Body of pancreas (tissue), 4 donors: ENCODE measurements around the gene KNSTRN. TPM values are rescaled to one million over a fixed set of nuclear protein-coding genes. Genes with fewer than 3 reads are reported as not detected.
A peak's percentile ranks its signal among the peaks of the same experiment; 100 is the strongest.

ENCODE experiments used
- ATAC-seq: fragments of 150-250 bp; one replicate; pipeline ENCODE4 v1.9.1; 2016
- DNase-seq, 4 donors: peaks; one replicate each; pipeline ENCODE4 v3.0.0-alpha.2; 2019
- H3K27ac ChIP-seq, 4 donors: fragments of 200-600 bp; sonication (generic); 1 replicate in 3 of 4; 2 replicates in 1 of 4; pipeline versions ENCODE4 v1.5.1 to v1.6.1; 2016 to 2019; ENCODE audit warnings: mild to moderate bottlenecking in 1 of 4, mixed read lengths in 1 of 4, moderate library complexity in 1 of 4
- H3K27me3 ChIP-seq, 2 donors: fragments of 200-600 bp; sonication (generic); one replicate each; pipeline ENCODE4 v1.6.0; 2016; ENCODE audit warnings: mild to moderate bottlenecking in 1 of 2
- H3K36me3 ChIP-seq, 2 donors: fragments of 200-600 bp; sonication (generic); replicated peaks in 1 of 2; 2 replicates each; pipeline ENCODE4 v1.5.1; 2016; ENCODE audit warnings: low read depth in 2 of 2; ENCODE audit not compliant: insufficient read depth in 1 of 2
- H3K4me1 ChIP-seq: fragments of 200-600 bp; sonication (generic); one replicate; pipeline ENCODE4 v1.6.0; 2016
- H3K4me3 ChIP-seq, 2 donors: fragments of 200-600 bp; sonication (generic); 1 replicate in 1 of 2; 2 replicates in 1 of 2; pipeline ENCODE4 v1.5.1; 2016 to 2019
- H3K9me3 ChIP-seq, 3 donors: fragments of 200-600 bp; sonication (generic); 1 replicate in 2 of 3; 2 replicates in 1 of 3; pipeline ENCODE4 v1.5.1; 2016
- CTCF ChIP-seq, 7 experiments: fragments of 450-650 bp in 4 of 7; fragments of 200-600 bp in 3 of 7; sonication (generic) in 3 of 7; IDR thresholded peaks; one replicate each; pipeline ENCODE4 v1.5.1; 2016 to 2019; ENCODE audit warnings: antibody characterized with exemption in 7 of 7
- POLR2A ChIP-seq, 3 donors: fragments of 450-650 bp; IDR thresholded peaks; one replicate each; pipeline ENCODE4 v1.6.1; 2016; ENCODE audit warnings: antibody characterized with exemption in 3 of 3, mild to moderate bottlenecking in 2 of 3
- WGBS, 2 donors: methylation state at CpG; one replicate each; pipeline ENCODE4 v1.1.5; 2017; 5-methylcytosine and 5-hydroxymethylcytosine counted together
- intact Hi-C: fragments of 100-400 bp; cut with DNase I; formaldehyde crosslinking; loops from one replicate; pipeline ENCODE4 v1.15.1; 2023
- total RNA-seq, 2 donors: library from RNA; depleted of rRNA; stranded (reverse); fragments of >200 nt; gene quantifications; one replicate each; pipeline ENCODE4 v1.1.0, GENCODE V29; 2016

KNSTRN gene
- total RNA-seq, 2 donors from 2014 or later = 3.3 to 5.7 TPM

GRCh38 chr15:40438712-40439111, 56.2 kb downstream of the KNSTRN start:
- TF ChIP-seq CTCF (IDR thresholded peaks at IDR 0.05) (no peak), POLR2A (IDR thresholded peaks at IDR 0.05) (no peak)
- Histone ChIP-seq H3K9me3 (no peaks in the 10 kb centered on the region), H3K27ac (peak overlapping the region; percentile 71 to 87 (median 84)), H3K4me3 (no peak overlapping the region), H3K27me3 (no peaks in the 10 kb centered on the region), H3K4me1 (peaks cover 51% of the 10 kb centered on the region), H3K36me3 (no peaks in the 10 kb centered on the region)
- DNase-seq (peak; percentile 57 to 72 (median 62)), ATAC-seq (no peak)
- intact Hi-C loops = no loop called here
- 24 to 27% methylated on average over 10 to 12 of the region's 12 CpGs for WGBS, 2 donors

- Histone ChIP-seq H3K9me3 (no peaks in the 10 kb centered on the region), H3K27me3 (no peaks in the 10 kb centered on the region), H3K27ac (peak overlapping the region; percentile 71 to 87 (median 84)), H3K4me3 (peak overlapping the region in 1 of 2 donors; percentile 27), H3K36me3 (no peaks in the 10 kb centered on the region), H3K4me1 (peaks cover 56% of the 10 kb centered on the region)
- intact Hi-C loops = no loop called here
- DNase-seq (peak; percentile 43 to 61 (median 52)), ATAC-seq (no peak)
- no peak for TF ChIP-seq CTCF (IDR thresholded peaks at IDR 0.05)
- no peak for TF ChIP-seq POLR2A (IDR thresholded peaks at IDR 0.05)
- WGBS, 2 donors = 10 to 12% methylated on average over 7 to 15 of the region's 15 CpGs
Measured at GRCh38 chr15:40439461-40439959, 57.0 kb downstream of the KNSTRN start.

GRCh38 chr15:40439960-40440742, 57.6 kb downstream of the KNSTRN start:
- ATAC-seq (peak; percentile 22), DNase-seq (peak; percentile 56 to 73 (median 66))
- intact Hi-C loops = no loop called here
- no peaks in the 10 kb centered on the region for H3K9me3 ChIP-seq
- WGBS, 2 donors = 0% methylated on average over 33 to 34 of the region's 35 CpGs
- H3K4me1 ChIP-seq = peaks cover 62% of the 10 kb centered on the region
- no peaks in the 10 kb centered on the region for H3K36me3 ChIP-seq
- H3K4me3 ChIP-seq = peak overlapping the region; percentile 27 to 37
- H3K27ac ChIP-seq = peak overlapping the region; percentile 71 to 87 (median 84)
- no peaks in the 10 kb centered on the region for H3K27me3 ChIP-seq
- TF ChIP-seq POLR2A (IDR thresholded peaks at IDR 0.05) (peak in 1 of 3 donors; percentile 11), CTCF (IDR thresholded peaks at IDR 0.05) (no peak)

GRCh38 chr15:40440743-40441564, 58.4 kb downstream of the KNSTRN start, which contains the start of gene BAHD1:
Gene BAHD1 (plus strand): TSS chr15:40440953. CDS start chr15:40458465, 17,512 bp downstream.
- H3K4me1 ChIP-seq = peaks cover 65% of the 10 kb centered on the region
- H3K9me3 ChIP-seq = no peaks in the 10 kb centered on the region

More at GRCh38 chr15:40440743-40441564, 58.4 kb downstream of the KNSTRN start, which contains the start of gene BAHD1:
- TF ChIP-seq CTCF (IDR thresholded peaks at IDR 0.05) (no peak), POLR2A (IDR thresholded peaks at IDR 0.05) (peak; percentile 15 to 55 (median 39))
- Histone ChIP-seq H3K4me3 (peak within 1 kb of the TSS; percentile 80 to 93), H3K27me3 (no peaks in the 10 kb centered on the region), H3K27ac (peak within 1 kb of the TSS; percentile 71 to 87 (median 84)), H3K36me3 (no peaks in the 10 kb centered on the region)
- DNase-seq (peak; percentile 96 to 97 (median 96)), ATAC-seq (peak; percentile 88)
- intact Hi-C loops = no loop called here
- 1% methylated on average over 97 of the region's 119 CpGs; no CpG with 5 or more reads in 1 of the 2 donors for WGBS, 2 donors
